Neural crest cell (in vitro differentiated cells): ENCODE measurements around the gene FCSK. TPM values are rescaled to one million over a fixed set of nuclear protein-coding genes. Genes with fewer than 3 reads are reported as not detected.
"Not testable (repeated sequence)": the region's sequence is repeated elsewhere in the genome, so short reads cannot be mapped to it uniquely, and the experiment has no call there.

ENCODE experiments used
- DNase-seq: peaks from one replicate; pipeline ENCODE4 v3.0.0; 2021; ENCODE audit warnings: low read depth, mixed read lengths, low spot score
- H3K27ac Mint-ChIP-seq: one replicate; pipeline ENCODE4 v1.8.0; 2021; ENCODE audit warnings: mild to moderate bottlenecking, mixed read lengths; ENCODE audit not compliant: unreplicated experiment
- H3K27me3 Mint-ChIP-seq: 2 replicates; pipeline ENCODE4 v1.8.0; 2021; ENCODE audit warnings: low read depth, mild to moderate bottlenecking, mixed read lengths
- H3K36me3 Mint-ChIP-seq: 2 replicates; pipeline ENCODE4 v1.8.0; 2021; ENCODE audit warnings: low read depth, mild to moderate bottlenecking, mixed read lengths
- H3K4me1 Mint-ChIP-seq: 2 replicates; pipeline ENCODE4 v1.8.0; 2021; ENCODE audit warnings: mixed read lengths
- H3K4me3 Mint-ChIP-seq: one replicate; pipeline ENCODE4 v1.8.0; 2021; ENCODE audit warnings: mild to moderate bottlenecking, mixed read lengths
- H3K9me3 Mint-ChIP-seq: 2 replicates; pipeline ENCODE4 v1.8.0; 2021; ENCODE audit warnings: mixed read lengths
- total RNA-seq: library from RNA; stranded (reverse); gene quantifications from 2 replicates; pipeline ENCODE4 v1.2.1, GENCODE V29; 2021
- TF ChIP-seq, protein P1 (sequence below): fragments of 200-600 bp; sonication (generic); conservative IDR thresholded peaks from 2 replicates; pipeline ENCODE4 v1.5.0; 2021; ENCODE audit warnings: antibody characterized with exemption, mild to moderate bottlenecking

FCSK gene
- total RNA-seq, 1 donor from 2014 or later: 14.8 TPM

- Mint-ChIP-seq H3K9me3 (no peaks in the 10 kb centered on the region), H3K4me3 (no peak overlapping the region), H3K36me3 (no peaks in the 10 kb centered on the region), H3K27ac (peak overlapping the region; percentile 81), H3K27me3 (no peaks in the 10 kb centered on the region), H3K4me1 (peaks cover 7% of the 10 kb centered on the region)
- TF ChIP-seq, protein P1, sequence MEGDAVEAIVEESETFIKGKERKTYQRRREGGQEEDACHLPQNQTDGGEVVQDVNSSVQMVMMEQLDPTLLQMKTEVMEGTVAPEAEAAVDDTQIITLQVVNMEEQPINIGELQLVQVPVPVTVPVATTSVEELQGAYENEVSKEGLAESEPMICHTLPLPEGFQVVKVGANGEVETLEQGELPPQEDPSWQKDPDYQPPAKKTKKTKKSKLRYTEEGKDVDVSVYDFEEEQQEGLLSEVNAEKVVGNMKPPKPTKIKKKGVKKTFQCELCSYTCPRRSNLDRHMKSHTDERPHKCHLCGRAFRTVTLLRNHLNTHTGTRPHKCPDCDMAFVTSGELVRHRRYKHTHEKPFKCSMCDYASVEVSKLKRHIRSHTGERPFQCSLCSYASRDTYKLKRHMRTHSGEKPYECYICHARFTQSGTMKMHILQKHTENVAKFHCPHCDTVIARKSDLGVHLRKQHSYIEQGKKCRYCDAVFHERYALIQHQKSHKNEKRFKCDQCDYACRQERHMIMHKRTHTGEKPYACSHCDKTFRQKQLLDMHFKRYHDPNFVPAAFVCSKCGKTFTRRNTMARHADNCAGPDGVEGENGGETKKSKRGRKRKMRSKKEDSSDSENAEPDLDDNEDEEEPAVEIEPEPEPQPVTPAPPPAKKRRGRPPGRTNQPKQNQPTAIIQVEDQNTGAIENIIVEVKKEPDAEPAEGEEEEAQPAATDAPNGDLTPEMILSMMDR: no peak
- DNase-seq: no peak
These were observed 6.3 kb upstream of the FCSK start for GRCh38 chr16:70448075-70448474.

- Mint-ChIP-seq H3K4me1 (peaks cover 12% of the 10 kb centered on the region), H3K4me3 (peak overlapping the region; percentile 10), H3K27ac (peak overlapping the region; percentile 9)
- not testable (repeated sequence) for H3K9me3 Mint-ChIP-seq, H3K36me3 Mint-ChIP-seq, DNase-seq, H3K27me3 Mint-ChIP-seq
These were observed 4.0 kb upstream of the FCSK start for GRCh38 chr16:70450142-70451003.

- H3K27me3 Mint-ChIP-seq, DNase-seq, H3K4me3 Mint-ChIP-seq, H3K9me3 Mint-ChIP-seq, H3K36me3 Mint-ChIP-seq, H3K27ac Mint-ChIP-seq: not testable (repeated sequence)
- peaks cover 12% of the 10 kb centered on the region for H3K4me1 Mint-ChIP-seq
These were observed 3.4 kb upstream of the FCSK start for GRCh38 chr16:70451004-70451340.

DNA sequence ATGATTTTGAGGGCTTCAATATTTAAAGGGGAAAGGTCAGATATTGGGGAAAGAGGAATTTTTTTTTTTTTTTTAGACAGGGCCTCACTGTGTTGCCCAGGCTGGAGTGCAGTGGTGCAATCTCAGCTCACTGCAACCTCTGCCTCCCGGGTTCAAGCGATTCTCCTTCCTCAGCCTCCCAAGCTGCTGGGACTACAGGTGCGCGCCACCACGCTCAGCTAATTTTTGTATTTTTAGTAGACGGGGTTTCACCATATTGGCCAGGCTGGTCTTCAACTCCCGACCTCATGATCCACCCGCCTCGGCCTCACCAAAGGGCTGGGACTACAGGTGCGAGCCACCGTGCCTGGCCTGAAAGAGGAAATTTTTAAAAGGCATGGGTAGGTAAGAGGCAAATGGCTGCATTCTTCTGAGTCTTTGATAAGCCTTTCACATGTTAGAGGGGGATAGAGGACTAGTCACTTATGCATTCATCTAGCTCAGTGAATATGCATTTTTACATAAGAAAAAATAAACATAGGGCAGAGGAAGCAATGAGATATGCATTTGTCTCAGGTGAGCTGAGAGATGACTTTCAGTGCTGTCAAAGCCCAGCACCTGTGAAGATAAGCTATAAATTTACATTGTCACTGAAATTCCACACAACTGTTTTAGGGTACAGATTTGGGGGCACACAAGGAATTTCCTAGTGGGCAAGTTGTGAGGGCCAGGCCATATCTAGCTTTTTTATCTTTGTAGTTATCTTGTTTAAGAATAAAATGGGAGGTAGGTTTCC, 1.1 kb upstream of the FCSK start:
- no peak for DNase-seq
- no peak overlapping the region for H3K27ac Mint-ChIP-seq
- peak overlapping the region; percentile 93 for H3K4me3 Mint-ChIP-seq
- no peaks in the 10 kb centered on the region for H3K36me3 Mint-ChIP-seq
- TF ChIP-seq, protein P1: no peak
- no peaks in the 10 kb centered on the region for H3K9me3 Mint-ChIP-seq
- H3K27me3 Mint-ChIP-seq: no peaks in the 10 kb centered on the region
- peaks cover 16% of the 10 kb centered on the region for H3K4me1 Mint-ChIP-seq

DNA sequence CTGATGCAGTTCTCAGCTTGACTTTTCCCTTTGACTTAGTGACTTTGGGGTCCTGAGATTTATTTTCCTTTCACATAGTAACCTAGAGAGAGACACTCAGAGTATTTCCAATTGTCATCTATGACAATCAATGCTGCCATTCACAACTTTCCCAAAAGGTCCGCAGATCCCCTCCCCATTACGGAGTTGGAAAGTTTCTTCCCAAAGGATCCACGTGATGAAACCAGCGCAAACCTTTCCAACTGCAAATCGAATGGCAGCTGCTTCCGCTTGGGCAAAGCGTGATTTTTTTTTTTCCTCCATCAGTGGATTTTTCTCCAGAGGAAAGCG, 538 bp upstream of the FCSK start:
- Mint-ChIP-seq H3K27ac (peak overlapping the region; percentile 81), H3K4me3 (peak overlapping the region; percentile 93), H3K4me1 (peaks cover 16% of the 10 kb centered on the region), H3K36me3 (no peaks in the 10 kb centered on the region), H3K27me3 (no peaks in the 10 kb centered on the region), H3K9me3 (no peaks in the 10 kb centered on the region)
- TF ChIP-seq, protein P1: no peak
- peak; percentile 27 for DNase-seq

GRCh38 chr16:70455910-70456309, 1.5 kb downstream of the FCSK start:
- no peak overlapping the region for H3K27ac Mint-ChIP-seq
- TF ChIP-seq, protein P1: no peak
- H3K36me3 Mint-ChIP-seq: no peaks in the 10 kb centered on the region
- no peak for DNase-seq
- peaks cover 16% of the 10 kb centered on the region for H3K4me1 Mint-ChIP-seq
- H3K27me3 Mint-ChIP-seq: no peaks in the 10 kb centered on the region
- peak overlapping the region; percentile 93 for H3K4me3 Mint-ChIP-seq
- H3K9me3 Mint-ChIP-seq: no peaks in the 10 kb centered on the region
